Activated naive CD4-positive, alpha-beta T cell treated with anti-CD3 and anti-CD28 coated beads, Interleukin-2, amount 50 U/mL, for 16 hours (primary cell): Measurements from ENCODE around the gene DAZAP1.

ENCODE experiments used
- DNase-seq: peaks from one replicate; pipeline ENCODE4 v3.0.0-alpha.2; 2020

The DAZAP1 gene

GRCh38 chr19:1377176-1377964, 30.0 kb upstream of the DAZAP1 start:
- no peak for DNase-seq

GRCh38 chr19:1377965-1378785, 29.2 kb upstream of the DAZAP1 start:
- no peak for DNase-seq

GRCh38 chr19:1379126-1379905, 28.1 kb upstream of the DAZAP1 start:
- DNase-seq: no peak

GRCh38 chr19:1379961-1380489, 27.4 kb upstream of the DAZAP1 start:
- DNase-seq: no peak

GRCh38 chr19:1382250-1382649, 25.1 kb upstream of the DAZAP1 start:
- DNase-seq: no peak

- no peak for DNase-seq
Measured at GRCh38 chr19:1383017-1383311, 24.4 kb upstream of the DAZAP1 start.

GRCh38 chr19:1383312-1384084, 23.9 kb upstream of the DAZAP1 start, which contains the start of gene NDUFS7:
NDUFS7 (plus strand) TSS chr19:1383907; CDS start chr19:1383927, 20 bp downstream.
- peak; percentile 90 for DNase-seq

GRCh38 chr19:1384085-1384462, 23.3 kb upstream of the DAZAP1 start:
- no peak for DNase-seq

GRCh38 chr19:1384478-1385110, 22.8 kb upstream of the DAZAP1 start:
- no peak for DNase-seq

- no peak for DNase-seq
Measured at GRCh38 chr19:1385816-1386215, 21.6 kb upstream of the DAZAP1 start.

GRCh38 chr19:1386945-1387683, 20.3 kb upstream of the DAZAP1 start:
- no peak for DNase-seq

- DNase-seq: no peak
Measured at GRCh38 chr19:1387684-1388636, 19.4 kb upstream of the DAZAP1 start.

GRCh38 chr19:1388637-1389026, 18.8 kb upstream of the DAZAP1 start:
- DNase-seq: no peak

GRCh38 chr19:1389033-1389940, 18.1 kb upstream of the DAZAP1 start:
- no peak for DNase-seq

- no peak for DNase-seq
Measured at GRCh38 chr19:1390890-1391423, 16.4 kb upstream of the DAZAP1 start.

GRCh38 chr19:1392407-1392806, 15.0 kb upstream of the DAZAP1 start:
- DNase-seq: no peak

- no peak for DNase-seq
Measured at GRCh38 chr19:1392939-1393530, 14.4 kb upstream of the DAZAP1 start.

GRCh38 chr19:1393841-1394240, 13.5 kb upstream of the DAZAP1 start:
- DNase-seq: no peak
